Measurements from ENCODE around the gene FGF5.
A peak's percentile ranks its signal among the peaks of the same experiment; 100 is the strongest.

The FGF5 gene

GRCh38 chr4:80333121-80333520 is 66.7 kb downstream of the FGF5 start:
- Histone ChIP-seq H3K27me3 (ENCODE audit: insufficient read depth, poor library complexity, severe bottlenecking) (peaks cover 21% of the 10 kb centered on the region), H3K27ac (replicated peaks) (no peak overlapping the region), H3K4me3 (replicated peaks; ENCODE audit: insufficient read depth, low read length) (no peak overlapping the region)
- no peak for TF ChIP-seq CTCF (IDR thresholded peaks at IDR 0.05; ENCODE audit: insufficient read depth, low read length)
- TF ChIP-seq GABPA (IDR thresholded peaks at IDR 0.05; ENCODE audit: low read depth), result no peak
- TF ChIP-seq REST (IDR thresholded peaks at IDR 0.05; ENCODE audit: insufficient replicate concordance, low read depth), result no peak
- TF ChIP-seq POLR2AphosphoS5 (IDR thresholded peaks at IDR 0.05; ENCODE audit: low read depth), result no peak
- no peak for TF ChIP-seq SPI1 (IDR thresholded peaks at IDR 0.05; ENCODE audit: borderline replicate concordance, low read depth)
- no peak for DNase-seq (ENCODE audit: low read depth in 1 of 2, low spot score in 1 of 2)

- H3K27ac ChIP-seq (replicated peaks), result no peak overlapping the region
- no peak overlapping the region for H3K4me3 ChIP-seq (replicated peaks; ENCODE audit: insufficient read depth, low read length)
- DNase-seq (ENCODE audit: low read depth in 1 of 2, low spot score in 1 of 2), result no peak
Observed at GRCh38 chr4:80334568-80334967, 68.1 kb downstream of the FGF5 start.

DNA sequence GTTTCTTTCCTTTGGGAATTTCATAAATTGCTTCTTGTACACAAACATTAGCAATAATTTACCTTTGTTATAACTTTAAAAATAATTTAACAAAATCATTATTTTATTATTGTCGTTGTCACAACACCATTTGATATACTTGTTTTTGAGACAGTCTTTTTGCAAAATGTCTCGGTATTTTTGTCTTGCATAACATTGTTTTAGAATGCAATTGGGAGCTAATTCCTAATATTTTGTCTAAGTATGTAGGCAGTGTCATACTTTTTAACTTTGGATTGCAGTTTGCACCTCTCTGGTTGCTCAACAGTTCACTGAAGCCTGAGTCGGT is 68.7 kb downstream of the FGF5 start:
- TF ChIP-seq CTCF (IDR thresholded peaks at IDR 0.05; ENCODE audit: insufficient read depth, low read length), result no peak
- no peak for TF ChIP-seq REST (IDR thresholded peaks at IDR 0.05; ENCODE audit: insufficient replicate concordance, low read depth)
- TF ChIP-seq POLR2AphosphoS5 (IDR thresholded peaks at IDR 0.05; ENCODE audit: low read depth), result no peak
- no peak for TF ChIP-seq SPI1 (IDR thresholded peaks at IDR 0.05; ENCODE audit: borderline replicate concordance, low read depth)
- no peak for TF ChIP-seq GABPA (IDR thresholded peaks at IDR 0.05; ENCODE audit: low read depth)
- no peak for DNase-seq (ENCODE audit: low read depth in 1 of 2, low spot score in 1 of 2)
- Histone ChIP-seq H3K27ac (replicated peaks) (no peak overlapping the region), H3K27me3 (ENCODE audit: insufficient read depth, poor library complexity, severe bottlenecking) (peaks cover 21% of the 10 kb centered on the region), H3K4me3 (replicated peaks; ENCODE audit: insufficient read depth, low read length) (peak overlapping the region; percentile 56; the same call in 1 of the 2 replicates)

More at GRCh38 chr4:80334568-80334967, 68.1 kb downstream of the FGF5 start:
- H3K27me3 ChIP-seq (ENCODE audit: insufficient read depth, poor library complexity, severe bottlenecking), result peaks cover 21% of the 10 kb centered on the region
- TF ChIP-seq GABPA (IDR thresholded peaks at IDR 0.05; ENCODE audit: low read depth), result no peak
- no peak for TF ChIP-seq POLR2AphosphoS5 (IDR thresholded peaks at IDR 0.05; ENCODE audit: low read depth)
- no peak for TF ChIP-seq REST (IDR thresholded peaks at IDR 0.05; ENCODE audit: insufficient replicate concordance, low read depth)
- no peak for TF ChIP-seq CTCF (IDR thresholded peaks at IDR 0.05; ENCODE audit: insufficient read depth, low read length)
- TF ChIP-seq SPI1 (IDR thresholded peaks at IDR 0.05; ENCODE audit: borderline replicate concordance, low read depth), result no peak
